HTR-8/SVneo (cell line): Measurements from ENCODE around the gene AUTS2.
A peak's percentile ranks its signal among the peaks of the same experiment; 100 is the strongest.
"Not testable (repeated sequence)": the region's sequence is repeated elsewhere in the genome, so short reads cannot be mapped to it uniquely, and the experiment has no call there.

Source experiments
- DNase-seq: peaks from one replicate; pipeline ENCODE4 v3.0.0; 2011; ENCODE audit warnings: low spot score, mixed read lengths; ENCODE audit not compliant: insufficient read length
- FAIRE-seq: peaks from 2 replicates; lab custom pipeline; 2011; peaks lifted over from hg19 to GRCh38; lab: Jason Lieb, UNC

AUTS2 gene

DNA sequence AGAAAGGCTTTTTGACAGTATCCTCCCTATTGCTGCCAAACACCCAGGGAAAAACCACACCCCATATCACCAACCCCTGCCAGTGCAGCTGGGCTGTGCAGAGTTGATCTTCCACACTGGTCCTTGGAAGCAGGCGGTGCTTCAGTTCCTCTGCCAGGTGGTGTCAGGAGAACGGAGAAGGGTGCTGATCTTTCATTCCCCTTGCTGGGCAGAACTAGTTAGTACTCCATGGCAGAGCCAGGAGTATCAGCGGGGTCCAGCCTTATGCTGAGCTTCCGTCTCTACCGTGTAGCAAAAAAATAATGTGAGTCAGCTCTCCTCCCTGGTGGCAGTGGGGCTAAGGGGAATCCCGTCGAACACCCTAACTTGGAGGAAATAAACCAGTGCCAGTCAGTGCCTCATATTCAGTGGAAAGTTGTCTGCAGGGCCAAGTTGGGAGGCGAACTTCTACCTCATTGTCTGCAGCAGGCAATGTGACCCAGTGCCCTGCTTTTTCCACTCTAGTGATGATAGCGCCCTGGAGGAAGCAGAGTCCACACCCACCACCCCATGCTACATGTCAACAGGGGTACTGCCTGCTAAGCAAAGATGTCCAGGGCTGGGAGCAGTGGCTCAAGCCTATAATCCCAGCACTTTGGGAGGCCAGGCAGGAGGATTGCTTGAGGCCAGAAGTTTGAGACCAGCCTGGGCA, 175.4 kb downstream of the AUTS2 start:
- DNase-seq (no peak), FAIRE-seq (no peak)

DNA sequence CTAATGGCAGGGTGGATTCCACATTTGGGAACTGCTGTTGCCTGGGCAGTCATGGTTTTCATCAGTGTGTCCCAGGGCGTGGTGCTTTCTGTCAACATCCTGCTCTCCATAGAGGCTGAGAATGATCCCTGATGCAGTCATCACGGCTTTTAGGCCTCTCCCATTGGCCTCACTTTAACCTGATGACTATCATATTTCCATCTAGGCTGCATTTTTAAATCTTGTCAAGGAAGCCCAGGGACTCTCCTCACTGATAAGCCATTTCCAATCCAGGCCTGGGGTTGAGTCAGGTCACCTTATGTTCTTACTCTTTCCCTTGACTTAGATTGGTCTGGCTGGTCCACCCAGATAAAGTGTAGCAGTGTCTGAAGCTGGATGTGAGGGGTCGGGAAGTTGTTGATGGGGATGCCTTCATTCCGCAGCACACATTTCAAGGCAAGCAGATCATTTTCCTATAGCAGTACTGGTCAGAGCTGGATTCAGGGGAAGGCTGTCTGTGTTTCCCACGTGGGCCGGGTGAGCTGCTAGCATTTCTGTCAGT, 177.0 kb downstream of the AUTS2 start:
- FAIRE-seq (no peak), DNase-seq (no peak)

DNA sequence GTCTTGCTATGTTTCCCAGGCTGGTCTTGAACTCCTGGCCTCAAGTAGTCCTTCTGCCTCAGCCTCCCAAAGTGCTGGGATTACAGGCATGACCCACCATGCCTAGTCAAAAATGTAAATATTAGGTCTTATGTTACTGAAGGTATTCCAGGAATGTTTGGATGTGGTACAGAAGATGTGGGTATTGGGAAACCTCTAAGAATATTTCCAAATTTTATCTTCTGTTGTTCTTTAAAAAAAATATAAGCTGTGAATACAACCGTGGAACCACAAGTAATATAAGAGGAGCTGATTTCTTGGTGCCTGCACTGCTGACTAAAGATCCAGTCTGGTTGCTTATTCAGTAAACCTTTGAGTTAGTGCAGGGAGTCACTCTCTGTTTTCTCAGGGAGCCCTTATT, 178.3 kb downstream of the AUTS2 start:
- DNase-seq, result no peak
- no peak for FAIRE-seq

DNA sequence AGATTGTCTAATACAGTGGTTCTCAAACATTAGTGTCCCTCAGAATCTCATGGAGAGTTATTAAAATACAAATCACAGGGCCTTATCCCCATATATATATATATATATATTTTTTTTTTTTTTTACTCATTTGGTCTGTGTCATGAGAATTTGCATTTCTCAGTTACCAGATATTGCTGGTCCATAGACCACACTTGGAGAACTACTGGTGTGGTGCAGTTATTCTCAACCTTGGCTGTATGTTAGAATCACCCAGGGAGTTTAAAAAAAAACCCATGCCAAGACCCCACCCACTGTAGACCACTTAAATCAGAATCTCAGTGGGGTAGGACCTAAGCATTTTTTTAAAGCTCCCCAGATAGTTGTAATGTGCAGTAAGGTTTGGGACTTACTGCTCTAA, 179.9 kb downstream of the AUTS2 start:
- no peak for FAIRE-seq
- no peak for DNase-seq

DNA sequence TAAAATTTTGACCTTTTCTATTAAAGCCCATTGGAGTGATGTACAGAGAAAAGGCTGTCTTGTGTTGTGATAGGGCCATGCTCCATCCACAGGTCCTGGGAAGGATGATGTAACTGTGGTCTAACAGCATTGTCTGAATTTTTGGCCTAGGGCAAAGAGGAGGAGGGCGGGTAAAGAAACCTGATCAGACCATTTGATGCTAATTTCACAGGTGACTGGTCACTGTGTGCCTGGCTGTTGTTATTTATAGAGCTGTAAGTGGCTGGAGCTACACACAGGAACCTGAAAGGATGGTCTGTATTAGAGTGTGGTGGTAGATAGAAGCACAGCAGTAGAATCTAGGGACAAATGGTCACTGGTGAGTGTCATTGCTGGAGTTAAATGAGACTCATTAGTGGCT, 182.1 kb downstream of the AUTS2 start:
- DNase-seq (peak; percentile 41), FAIRE-seq (no peak)

DNA sequence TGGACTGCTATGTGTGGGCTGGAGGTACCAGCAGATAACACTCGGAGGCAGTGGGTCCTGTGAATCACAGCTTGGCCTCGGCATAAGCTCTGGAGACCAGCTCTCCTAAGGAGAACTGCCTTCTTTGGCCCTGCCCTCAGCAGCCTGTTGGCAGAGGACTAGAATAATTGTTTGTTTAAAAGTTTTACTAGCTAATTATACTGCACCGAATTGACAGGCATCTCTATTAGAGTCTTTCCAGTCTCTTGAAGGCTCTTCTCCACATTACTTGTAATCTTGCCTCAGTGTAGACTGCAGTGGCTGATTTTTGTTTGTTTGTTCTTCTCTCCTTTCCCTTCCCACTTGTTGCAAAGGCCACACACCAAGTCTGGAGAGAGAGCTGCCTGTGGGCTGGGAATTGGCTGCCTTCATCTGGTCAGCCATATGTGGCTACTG, 183.2 kb downstream of the AUTS2 start:
- no peak for FAIRE-seq
- no peak for DNase-seq

DNA sequence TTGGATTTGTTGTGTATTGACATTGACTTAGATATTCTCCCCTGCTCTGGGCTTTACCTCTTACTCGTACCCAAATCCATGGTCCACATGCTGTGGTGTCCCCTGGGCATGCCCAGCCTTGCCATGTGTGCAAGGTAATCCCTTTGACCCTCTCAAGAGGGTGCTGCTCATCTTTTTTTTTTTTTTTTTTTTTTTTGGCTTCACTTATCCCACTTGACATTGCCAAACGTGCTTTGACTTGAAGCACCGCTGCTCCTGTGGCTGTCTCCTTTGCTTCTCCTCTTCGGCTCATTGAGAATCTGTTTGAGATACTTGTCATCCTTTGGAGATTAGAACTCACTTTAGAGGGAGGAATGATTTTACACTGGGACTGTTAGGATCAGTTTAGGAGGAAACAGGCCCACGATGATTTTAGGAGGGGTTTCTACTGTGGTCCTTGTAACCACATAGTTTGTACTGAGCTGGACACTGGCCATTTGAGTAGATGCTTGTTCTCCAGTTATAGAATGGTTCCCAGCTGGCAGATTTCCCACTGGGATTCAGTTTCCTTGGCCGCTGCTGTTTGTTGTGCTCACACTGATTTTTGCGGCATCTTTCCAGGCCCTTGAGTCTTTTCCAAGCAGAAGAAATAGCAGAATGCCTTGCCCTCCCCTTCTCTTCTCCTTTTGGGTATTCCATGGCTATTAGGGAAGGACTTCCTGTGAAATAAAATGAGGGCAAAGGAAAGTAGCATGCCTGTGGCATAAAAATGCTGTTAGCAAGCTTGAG, 184.8 kb downstream of the AUTS2 start:
- no peak for DNase-seq
- FAIRE-seq, result no peak

DNA sequence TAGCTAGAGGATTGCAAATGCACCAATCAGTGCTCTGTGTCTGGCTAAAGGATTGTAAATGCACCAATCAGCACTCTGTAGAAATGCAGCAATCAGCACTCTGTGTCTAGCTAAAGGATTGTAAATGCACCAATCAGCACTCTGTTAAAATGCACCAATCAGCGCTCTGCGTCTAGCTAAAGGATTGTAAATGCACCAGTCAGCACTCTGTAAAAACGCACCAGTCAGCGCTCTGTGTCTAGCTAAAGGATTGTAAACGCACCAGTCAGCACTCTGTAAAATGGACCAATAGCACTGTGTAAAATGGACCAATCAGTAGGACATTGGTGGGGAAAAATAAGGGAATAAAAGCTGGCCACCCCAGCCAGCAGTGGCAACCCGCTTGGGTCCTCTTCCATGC, 187.9 kb downstream of the AUTS2 start:
- FAIRE-seq, DNase-seq: not testable (repeated sequence)

DNA sequence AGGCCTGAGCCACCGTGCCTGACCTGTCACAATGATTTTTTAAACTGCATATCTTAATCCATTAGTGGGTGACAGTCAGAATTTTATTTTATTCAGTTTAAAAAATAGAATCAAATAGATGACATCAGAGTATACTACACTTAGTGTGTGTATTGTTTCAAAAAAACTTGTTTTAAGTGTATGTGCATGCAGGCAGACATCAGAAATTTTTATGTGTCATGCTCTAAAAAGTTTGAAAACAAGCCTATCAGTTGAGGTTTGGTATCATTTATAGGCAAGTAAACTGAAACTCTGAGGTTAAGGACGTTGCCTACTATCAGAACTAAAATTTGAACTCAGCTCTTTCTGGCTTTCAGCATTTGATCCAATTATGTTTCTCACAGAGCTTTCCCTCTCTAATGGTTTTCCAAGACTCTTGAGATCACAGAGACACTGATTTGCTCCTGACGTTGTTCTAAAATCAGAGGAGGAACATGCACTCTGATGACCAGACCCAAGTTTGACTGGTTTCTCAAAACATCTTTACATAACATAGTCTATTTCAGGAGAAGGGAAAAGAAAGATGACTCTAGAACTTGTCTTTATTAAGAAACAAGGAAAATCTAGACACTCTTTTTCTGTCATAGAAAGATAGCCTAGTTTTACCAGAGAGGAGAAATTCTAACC, 188.6 kb downstream of the AUTS2 start:
- DNase-seq (no peak), FAIRE-seq (no peak)

DNA sequence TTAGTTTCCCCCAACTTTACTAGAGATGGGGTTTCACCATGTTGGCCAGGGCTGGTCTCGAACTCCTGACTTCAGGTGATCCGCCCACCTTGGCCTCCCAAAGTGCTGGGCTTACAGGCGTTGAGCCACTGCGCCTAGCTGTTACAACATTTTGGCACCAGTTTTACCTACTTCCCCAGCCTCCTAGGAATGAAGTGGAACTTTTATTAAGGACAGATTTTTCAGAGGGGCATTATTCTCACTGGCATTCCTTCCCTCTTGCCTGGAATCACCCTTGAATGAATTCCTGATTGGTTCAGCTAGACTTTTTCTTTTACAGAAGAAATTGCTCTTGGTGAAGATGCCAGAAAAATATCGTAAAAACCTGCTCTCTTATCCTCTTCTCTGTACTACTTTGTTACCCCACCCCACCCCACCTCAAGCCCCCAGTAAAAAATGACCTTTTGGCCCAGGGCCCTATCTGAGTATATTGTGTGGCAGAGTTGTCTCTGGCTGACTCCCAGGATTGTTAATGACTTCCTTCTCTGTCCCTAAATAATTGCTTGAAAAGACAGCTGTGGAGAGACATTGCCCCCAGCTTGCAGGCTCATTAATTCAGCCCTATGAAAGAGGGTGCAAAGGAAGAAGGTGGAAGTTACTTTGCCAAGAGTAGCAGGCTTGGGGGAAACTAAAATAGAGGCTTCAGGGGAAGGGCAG, 189.6 kb downstream of the AUTS2 start:
- DNase-seq (no peak), FAIRE-seq (no peak)

DNA sequence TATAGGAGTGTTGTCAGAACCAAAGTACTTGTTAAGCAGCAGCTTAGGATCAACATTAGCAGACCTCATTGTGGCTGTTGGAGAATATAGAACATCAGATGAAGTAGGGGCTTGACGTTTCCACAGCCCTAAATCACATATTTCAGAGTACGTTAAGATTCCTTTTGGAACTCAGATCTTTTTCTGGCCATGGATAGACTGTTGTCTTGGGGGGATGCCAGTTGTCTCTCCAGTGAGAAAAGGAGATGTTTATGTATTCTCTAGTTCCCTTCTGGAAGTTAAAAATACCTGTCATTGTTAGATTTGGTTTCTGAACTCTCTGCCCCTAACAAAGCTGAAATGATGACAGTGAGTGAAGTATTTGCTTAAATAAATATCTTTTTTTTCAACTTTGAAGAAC, 191.3 kb downstream of the AUTS2 start:
- FAIRE-seq (no peak), DNase-seq (no peak)

DNA sequence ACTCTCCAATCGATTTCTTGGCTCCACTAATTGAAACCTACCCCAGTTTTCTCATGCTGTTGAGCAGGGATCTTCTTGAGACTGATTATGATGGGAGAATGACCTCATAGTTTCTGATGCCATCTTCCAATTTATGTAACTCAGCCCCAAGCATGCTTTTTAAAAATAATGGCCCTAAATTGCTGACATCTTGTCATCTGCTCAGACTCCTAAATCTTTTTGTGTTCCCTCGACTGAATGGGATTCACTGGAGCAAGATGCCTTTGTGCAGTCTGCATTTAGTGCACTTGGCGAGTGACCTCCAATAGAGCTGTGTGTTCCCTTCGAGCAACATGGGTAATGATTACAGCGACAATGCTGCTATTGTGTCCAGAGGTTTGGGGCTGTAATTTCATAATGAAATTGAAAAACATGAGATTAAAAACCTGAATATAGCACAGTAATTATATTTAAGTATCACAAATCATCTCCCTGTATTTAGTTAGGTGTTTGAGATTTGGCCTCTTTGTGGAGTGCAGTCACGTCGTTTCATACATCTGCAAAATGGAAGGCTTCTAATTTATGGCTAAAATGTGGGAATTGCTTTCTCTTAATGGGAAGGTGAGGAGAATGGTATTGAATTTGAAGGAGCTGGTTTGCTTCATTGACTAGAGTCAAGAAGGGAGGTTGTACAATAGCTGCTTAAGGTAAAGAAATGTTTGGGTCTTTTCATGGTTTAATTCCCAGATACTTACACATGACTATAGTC, 192.9 kb downstream of the AUTS2 start:
- no peak for FAIRE-seq
- no peak for DNase-seq

DNA sequence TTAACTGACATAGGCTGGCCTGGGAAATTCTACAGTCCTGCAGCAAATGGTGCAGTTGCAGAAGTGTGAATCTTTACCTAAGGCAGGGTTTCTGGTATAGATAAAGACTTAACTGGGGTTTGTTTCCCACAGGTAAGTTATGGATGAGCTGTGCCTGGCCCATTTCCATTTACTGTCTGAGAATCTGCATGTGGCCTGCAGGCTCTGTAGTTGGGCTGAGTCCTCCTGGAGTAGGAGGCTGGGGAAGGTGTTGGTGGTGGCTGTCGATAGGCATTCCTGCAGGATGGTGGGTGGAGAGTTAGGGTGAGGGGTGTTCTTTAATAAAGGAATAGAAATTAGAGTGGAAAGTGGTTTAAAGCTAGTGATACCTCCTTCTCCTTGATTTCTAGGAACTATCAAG, 193.5 kb downstream of the AUTS2 start:
- FAIRE-seq (no peak), DNase-seq (no peak)

DNA sequence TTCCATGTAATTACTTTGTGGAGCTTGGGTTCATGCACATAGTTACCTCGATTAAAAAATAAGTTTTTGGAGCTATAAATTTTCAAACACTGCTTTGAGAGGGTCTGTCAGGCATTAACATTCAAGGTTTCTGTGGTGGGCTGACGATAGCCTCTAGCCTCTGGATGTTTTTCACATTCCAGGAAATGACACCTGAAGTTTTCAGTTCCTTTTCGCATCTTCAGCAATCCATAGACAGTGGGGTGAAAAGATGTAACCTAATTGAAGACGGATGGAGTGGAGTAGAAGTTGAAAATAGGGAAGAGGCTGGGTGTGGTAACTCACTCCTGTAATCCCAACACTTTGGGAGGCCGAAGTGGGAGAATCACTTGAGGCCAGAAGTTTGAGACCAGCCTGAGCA, 197.7 kb downstream of the AUTS2 start:
- no peak for FAIRE-seq
- DNase-seq, result no peak

DNA sequence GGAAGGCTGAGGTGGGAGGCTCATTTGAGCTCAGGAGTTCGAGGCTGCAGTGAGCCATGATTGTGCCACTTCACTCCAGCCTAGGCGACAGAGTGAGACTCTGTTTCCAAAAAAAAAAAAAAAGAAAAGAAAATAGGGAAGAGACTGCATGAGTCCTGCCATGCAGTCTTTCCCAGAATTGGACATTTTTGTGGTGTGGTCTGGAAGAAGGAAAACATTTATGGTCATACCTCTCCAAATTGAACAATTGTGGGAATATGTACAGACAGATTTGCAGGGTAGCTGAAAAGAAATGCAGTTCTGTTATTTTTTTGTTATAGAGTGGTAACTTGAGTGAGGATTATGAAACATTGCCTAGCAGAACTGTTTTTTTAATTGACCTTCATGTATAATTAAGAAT, 198.1 kb downstream of the AUTS2 start:
- DNase-seq (no peak), FAIRE-seq (no peak)

DNA sequence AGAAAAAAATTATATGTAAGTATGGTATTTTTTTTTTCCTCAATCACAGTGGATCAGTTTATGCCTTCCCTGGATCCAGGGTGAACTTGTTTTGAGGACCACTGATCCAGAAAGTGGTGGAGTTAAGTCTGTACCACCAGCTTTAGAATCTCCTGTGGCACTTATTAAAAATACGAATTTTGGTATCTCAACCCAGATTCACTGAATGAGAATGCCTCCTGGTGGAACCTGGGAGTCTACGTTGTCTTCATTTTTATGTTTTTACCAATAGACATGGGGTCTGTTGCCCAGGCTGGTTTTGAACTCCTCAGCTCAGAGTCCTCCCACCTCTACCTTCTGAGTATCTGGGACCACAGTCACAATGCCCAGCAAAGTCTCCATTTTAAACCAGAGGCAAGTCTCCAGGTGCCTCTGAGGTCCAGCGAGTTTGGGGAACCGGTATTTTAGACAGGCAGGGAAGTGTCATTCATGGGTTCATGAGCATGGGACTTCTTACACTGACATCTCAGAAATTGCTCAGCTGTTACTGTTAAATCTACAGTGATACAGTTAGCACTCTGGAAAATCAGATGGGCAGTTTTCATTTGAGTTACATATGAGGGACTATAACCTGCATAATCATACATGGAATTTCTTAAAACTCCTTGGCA, 200.9 kb downstream of the AUTS2 start:
- FAIRE-seq (no peak), DNase-seq (no peak)

DNA sequence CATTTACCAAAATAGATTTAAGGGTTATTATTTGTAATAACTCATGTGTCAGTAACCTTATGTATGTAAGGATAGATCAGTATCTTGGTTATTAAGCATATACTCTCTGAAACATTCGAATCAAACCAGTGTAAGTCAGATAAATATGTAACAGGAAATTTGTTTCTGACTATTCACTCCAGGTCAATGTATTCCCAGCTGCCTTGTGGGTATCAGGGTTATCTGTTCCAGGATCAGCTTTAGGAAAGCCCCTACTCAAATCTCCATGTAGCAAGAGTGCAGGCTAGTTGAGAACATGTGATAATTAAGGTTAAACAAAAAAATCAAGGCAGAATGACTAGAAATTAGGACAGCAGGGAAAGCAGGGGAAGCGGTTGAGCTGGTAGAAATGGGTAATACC, 201.7 kb downstream of the AUTS2 start:
- no peak for FAIRE-seq
- DNase-seq, result no peak

DNA sequence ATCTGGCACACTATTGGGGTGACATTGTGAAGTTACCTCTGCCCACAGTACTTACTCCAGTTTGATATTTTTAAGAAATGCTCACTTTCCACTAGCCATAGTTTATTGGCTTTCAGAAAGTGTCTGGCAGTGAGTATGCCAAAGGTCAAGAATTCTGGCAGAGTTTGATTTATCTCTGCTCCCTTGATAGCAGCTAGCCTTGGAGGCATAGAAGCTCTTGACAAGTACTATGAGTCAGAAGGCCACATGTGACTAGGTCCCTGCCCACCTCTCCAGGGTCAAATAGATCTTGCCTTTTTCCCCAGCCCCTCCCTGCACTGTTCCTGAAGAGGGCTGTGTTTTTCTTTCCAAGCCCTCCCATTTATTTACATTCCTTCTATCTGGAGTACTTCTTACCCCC, 202.2 kb downstream of the AUTS2 start:
- FAIRE-seq (no peak), DNase-seq (peak; percentile 44)
